DND-41 (cell line): ENCODE data around the gene GNB1L.

Experiments used
- ATAC-seq: fragments of 200-7000 bp; cut with Tn5 transposase; 3 replicates; pipeline ENCODE4 v1.9.1; 2021; ENCODE audit warnings: low read depth; ENCODE audit not compliant: insufficient read depth
- DNase-seq: peaks from one replicate; pipeline ENCODE4 v3.0.0-alpha.2; 2020
- H2AFZ ChIP-seq: 2 replicates; pipeline ENCODE4 v1.6.0; 2012; ENCODE audit warnings: low read depth, low read length
- H3K27ac ChIP-seq: 2 replicates; pipeline ENCODE4 v1.5.1; 2012; ENCODE audit warnings: low read length, inconsistent platforms
- H3K27me3 ChIP-seq: fragments of 200-600 bp; sonication (generic); 2 replicates; pipeline ENCODE4 v1.6.0; 2012; ENCODE audit warnings: low read length, mild to moderate bottlenecking, inconsistent platforms; ENCODE audit not compliant: insufficient read depth, poor library complexity
- H3K36me3 ChIP-seq: 2 replicates; pipeline ENCODE4 v1.5.1; 2012; ENCODE audit warnings: low read length, inconsistent platforms; ENCODE audit not compliant: insufficient read depth
- H3K4me1 ChIP-seq: 2 replicates; pipeline ENCODE4 v1.5.1; 2012; ENCODE audit warnings: mild to moderate bottlenecking, low read length; ENCODE audit not compliant: insufficient read depth
- H3K4me2 ChIP-seq: 2 replicates; pipeline ENCODE4 v1.6.0; 2012; ENCODE audit warnings: mild to moderate bottlenecking, moderate library complexity, low read length, inconsistent platforms; ENCODE audit not compliant: insufficient read depth
- H3K4me3 ChIP-seq, 2 experiments: fragments of 200-600 bp in 1 of 2; shearing (Covaris generic) in 1 of 2; 2 replicates each; pipeline ENCODE4 v1.5.1; 2012 to 2016; ENCODE audit warnings: inconsistent platforms in 2 of 2, low read length in 2 of 2, mild to moderate bottlenecking in 2 of 2, low read depth in 1 of 2, moderate library complexity in 1 of 2
- H3K79me2 ChIP-seq: 2 replicates; pipeline ENCODE4 v1.6.0; 2012; ENCODE audit warnings: low read length, inconsistent platforms; ENCODE audit not compliant: insufficient read depth
- H3K9ac ChIP-seq: 2 replicates; pipeline ENCODE4 v1.6.0; 2012; ENCODE audit warnings: low read depth, mild to moderate bottlenecking, inconsistent platforms, low read length, moderate library complexity
- H3K9me3 ChIP-seq: 2 replicates; pipeline ENCODE4 v1.5.1; 2012; ENCODE audit warnings: low read length, moderate library complexity, mild to moderate bottlenecking, inconsistent platforms; ENCODE audit not compliant: insufficient read depth, severe bottlenecking
- H4K20me1 ChIP-seq: 2 replicates; pipeline ENCODE4 v1.6.0; 2012; ENCODE audit warnings: low read length; ENCODE audit not compliant: insufficient read depth
- EZH2 ChIP-seq: IDR thresholded peaks from 3 replicates; pipeline ENCODE4 v1.6.1; 2012; ENCODE audit warnings: borderline replicate concordance, low read depth, mild to moderate bottlenecking, moderate library complexity, low read length, inconsistent platforms; ENCODE audit not compliant: severe bottlenecking
- TF ChIP-seq, protein P1 (sequence below): IDR thresholded peaks from 2 replicates; pipeline ENCODE4 v1.5.1; 2012; ENCODE audit warnings: borderline replicate concordance, low read length, moderate library complexity, mild to moderate bottlenecking; ENCODE audit not compliant: poor library complexity, severe bottlenecking; ENCODE audit errors: extremely low read depth

Gene GNB1L

DNA sequence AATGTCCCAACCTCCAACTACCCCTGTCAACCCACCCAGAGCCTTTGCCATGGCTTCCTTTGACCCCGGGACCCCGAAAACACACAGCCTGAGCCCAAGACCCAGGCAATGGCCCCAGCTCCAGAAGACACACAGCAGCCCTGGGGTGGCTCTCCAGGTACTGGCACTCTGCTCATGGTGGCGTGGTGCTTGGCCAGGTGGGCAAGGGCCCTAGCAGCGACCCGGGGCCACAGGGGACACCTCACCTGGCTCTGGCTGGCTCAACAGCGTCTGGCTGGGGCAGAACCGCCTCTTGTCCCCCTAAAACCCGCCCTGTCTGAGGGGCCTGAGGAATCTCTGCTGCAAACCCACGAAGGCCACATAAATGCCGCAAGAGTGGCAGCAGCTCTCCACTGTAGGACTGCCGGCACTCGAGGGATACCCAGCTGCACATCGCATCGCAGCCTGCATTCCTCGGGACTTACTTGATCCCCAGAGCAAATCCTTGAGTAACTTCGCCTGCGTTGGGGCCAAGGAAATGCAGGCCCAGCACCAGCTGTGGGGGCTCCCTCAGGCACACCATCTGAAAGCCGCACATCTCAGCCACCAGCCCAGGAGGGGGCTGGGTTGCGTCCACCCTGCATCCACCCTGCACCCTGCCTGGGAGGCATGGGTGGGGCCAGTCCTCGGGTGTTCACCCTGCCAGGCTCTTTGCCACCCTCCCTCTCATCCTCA lies 23.1 kb upstream of the GNB1L start:
- ATAC-seq: no peak
- no peaks in the 10 kb centered on the region for H3K9me3 ChIP-seq
- H3K27ac ChIP-seq: 0 out of 2 replicates have a peak overlapping the region, but pooled peaks have one; percentile 18
- no peak overlapping the region for H3K9ac ChIP-seq
- DNase-seq: no peak
- no peaks in the 10 kb centered on the region for H4K20me1 ChIP-seq
- no peaks in the 10 kb centered on the region for H3K27me3 ChIP-seq
- no peak overlapping the region for H3K4me2 ChIP-seq
- H3K4me1 ChIP-seq: no peaks in the 10 kb centered on the region
- H3K79me2 ChIP-seq: no peaks in the 10 kb centered on the region
- H3K36me3 ChIP-seq: no peaks in the 10 kb centered on the region
- no peak for TF ChIP-seq EZH2
- H2AFZ ChIP-seq: no peak overlapping the region
- H3K4me3 ChIP-seq: no peak overlapping the region

DNA sequence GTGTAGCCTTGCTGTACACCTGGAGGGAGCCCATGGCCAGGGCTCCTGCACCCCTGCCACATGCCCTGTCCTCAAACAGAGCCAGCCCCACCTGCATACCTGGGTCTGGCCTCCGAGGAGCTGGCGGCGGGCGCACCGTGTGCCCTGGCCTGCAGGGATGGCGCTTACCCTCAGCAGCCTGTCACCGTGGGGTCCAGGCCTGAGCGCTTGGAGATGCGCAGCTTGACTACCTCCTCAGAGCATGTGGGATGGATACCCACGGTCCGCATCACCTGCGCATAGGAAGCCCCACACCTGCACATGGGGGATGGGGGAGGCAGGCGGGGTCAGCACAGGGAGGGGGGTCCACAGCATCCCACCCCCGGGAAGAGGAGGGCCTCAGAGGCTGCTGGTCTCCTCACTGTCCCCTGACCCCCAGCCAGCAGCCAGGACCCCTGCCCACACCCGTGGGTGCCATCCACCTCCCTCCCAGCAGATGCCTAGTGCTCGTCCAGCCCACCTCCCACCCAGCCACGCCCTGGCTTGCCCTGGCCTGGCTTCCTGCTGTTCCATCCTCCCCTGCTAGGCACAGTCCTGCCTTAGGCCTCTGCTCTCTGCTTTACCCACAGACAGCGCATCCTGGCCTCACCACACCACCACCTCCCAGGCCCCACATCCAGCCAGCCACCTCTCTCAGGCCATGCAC lies 22.4 kb upstream of the GNB1L start:
- TF ChIP-seq, protein P1, sequence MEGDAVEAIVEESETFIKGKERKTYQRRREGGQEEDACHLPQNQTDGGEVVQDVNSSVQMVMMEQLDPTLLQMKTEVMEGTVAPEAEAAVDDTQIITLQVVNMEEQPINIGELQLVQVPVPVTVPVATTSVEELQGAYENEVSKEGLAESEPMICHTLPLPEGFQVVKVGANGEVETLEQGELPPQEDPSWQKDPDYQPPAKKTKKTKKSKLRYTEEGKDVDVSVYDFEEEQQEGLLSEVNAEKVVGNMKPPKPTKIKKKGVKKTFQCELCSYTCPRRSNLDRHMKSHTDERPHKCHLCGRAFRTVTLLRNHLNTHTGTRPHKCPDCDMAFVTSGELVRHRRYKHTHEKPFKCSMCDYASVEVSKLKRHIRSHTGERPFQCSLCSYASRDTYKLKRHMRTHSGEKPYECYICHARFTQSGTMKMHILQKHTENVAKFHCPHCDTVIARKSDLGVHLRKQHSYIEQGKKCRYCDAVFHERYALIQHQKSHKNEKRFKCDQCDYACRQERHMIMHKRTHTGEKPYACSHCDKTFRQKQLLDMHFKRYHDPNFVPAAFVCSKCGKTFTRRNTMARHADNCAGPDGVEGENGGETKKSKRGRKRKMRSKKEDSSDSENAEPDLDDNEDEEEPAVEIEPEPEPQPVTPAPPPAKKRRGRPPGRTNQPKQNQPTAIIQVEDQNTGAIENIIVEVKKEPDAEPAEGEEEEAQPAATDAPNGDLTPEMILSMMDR: no peak
- TF ChIP-seq EZH2: no peak
- Histone ChIP-seq H3K4me1 (no peaks in the 10 kb centered on the region), H3K4me3 (no peak overlapping the region), H4K20me1 (no peaks in the 10 kb centered on the region), H3K79me2 (no peaks in the 10 kb centered on the region), H3K27me3 (no peaks in the 10 kb centered on the region), H2AFZ (no peak overlapping the region), H3K9me3 (no peaks in the 10 kb centered on the region), H3K9ac (no peak overlapping the region), H3K27ac (peak overlapping the region; percentile 25; the same call in 1 of the 2 replicates), H3K4me2 (no peak overlapping the region), H3K36me3 (no peaks in the 10 kb centered on the region)
- no peak for DNase-seq
- ATAC-seq: no peak

DNA sequence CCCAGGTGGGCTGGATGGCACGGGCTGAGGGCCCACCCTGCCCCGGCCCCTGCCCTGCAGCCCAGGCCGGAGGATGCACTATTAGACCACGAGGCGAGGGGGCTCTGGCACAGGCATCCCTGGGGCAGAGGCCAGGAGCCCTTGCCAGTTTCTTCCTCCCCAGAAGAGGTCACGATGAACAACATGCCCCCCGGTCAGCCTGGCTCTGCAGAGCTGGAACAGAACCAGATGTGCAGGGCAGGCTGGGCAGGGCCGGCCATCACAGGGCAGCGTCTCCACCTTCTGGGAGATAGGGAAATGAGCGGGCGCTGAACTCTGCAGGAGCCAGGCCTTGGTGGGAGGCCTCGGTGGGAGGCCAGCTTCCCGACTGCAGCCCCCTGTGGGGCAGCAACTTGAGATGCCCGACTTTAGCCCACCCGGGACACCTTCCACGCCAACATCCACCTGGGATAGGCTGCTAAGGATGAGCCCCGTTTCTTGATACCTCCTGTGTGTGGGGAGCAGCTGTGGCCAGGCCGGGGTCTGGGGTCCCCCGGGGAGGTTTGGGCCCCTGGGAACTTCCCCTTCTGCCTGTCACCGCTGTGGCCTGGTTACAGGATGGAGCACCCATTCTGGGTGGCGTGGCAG lies 21.8 kb upstream of the GNB1L start:
- TF ChIP-seq, protein P1: no peak
- TF ChIP-seq EZH2: no peak
- H3K4me1 ChIP-seq: no peaks in the 10 kb centered on the region
- ATAC-seq (no peak), DNase-seq (no peak)
- H3K36me3 ChIP-seq: no peaks in the 10 kb centered on the region
- no peak overlapping the region for H3K9ac ChIP-seq
- H3K79me2 ChIP-seq: no peaks in the 10 kb centered on the region
- H2AFZ ChIP-seq: no peak overlapping the region
- H4K20me1 ChIP-seq: no peaks in the 10 kb centered on the region
- no peak overlapping the region for H3K4me2 ChIP-seq
- H3K27ac ChIP-seq: peak overlapping the region; percentile 25; the same call in 1 of the 2 replicates
- H3K27me3 ChIP-seq: no peaks in the 10 kb centered on the region
- H3K9me3 ChIP-seq: no peaks in the 10 kb centered on the region
- no peak overlapping the region for H3K4me3 ChIP-seq
